ENCODE data around the gene OR4D10. TPM values are rescaled to one million over a fixed set of nuclear protein-coding genes. Genes with fewer than 3 reads are reported as not detected.

Gene OR4D10
- total and polyA plus RNA-seq, 2 of the 4 experiments (the other 2 are of a cell fraction) = not detected

DNA sequence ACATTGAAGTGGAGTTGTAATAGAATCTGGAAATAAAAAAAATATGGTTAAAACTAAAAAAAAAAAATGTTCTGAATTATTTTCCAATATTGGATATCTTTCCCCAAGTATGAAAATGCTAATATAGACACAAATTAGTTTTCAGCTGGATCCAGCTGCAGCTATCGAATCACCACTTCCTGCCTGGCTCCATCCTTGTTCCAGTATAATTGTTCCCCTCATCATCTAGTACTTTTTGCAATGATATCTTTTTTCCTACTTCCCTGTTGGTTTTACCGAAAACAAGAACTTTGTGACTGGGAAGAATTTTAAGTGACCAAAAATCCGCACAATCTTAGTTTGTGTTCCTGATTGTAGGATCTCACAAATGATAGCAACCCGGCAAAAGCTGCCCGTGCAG, 47.6 kb downstream of the OR4D10 start:
- Histone ChIP-seq H3K4me2 (ENCODE audit: low read depth, low read length) (no peak overlapping the region), H3K36me3 (ENCODE audit: control insufficient read depth, insufficient read depth, low read length) (no peaks in the 10 kb centered on the region), H3K14ac (replicated peaks; ENCODE audit: low read depth, low read length) (no peak overlapping the region), H3K27me3 (ENCODE audit: control insufficient read depth, insufficient read depth, low read length) (no peaks in the 10 kb centered on the region), H3K4me1 (ENCODE audit: control insufficient read depth, insufficient read depth, low read length) (no peaks in the 10 kb centered on the region), H2BK20ac (ENCODE audit: low read depth, low read length) (no peak overlapping the region), H4K8ac (ENCODE audit: low read depth in 2 of 2, low read length in 2 of 2) (no peak overlapping the region), H3K27ac (ENCODE audit: insufficient read depth, low read length) (no peak overlapping the region), H2BK5ac (ENCODE audit: low read depth, low read length, poor library complexity, severe bottlenecking) (no peak overlapping the region), H3K9me1 (ENCODE audit: insufficient read depth, low read length) (no peaks in the 10 kb centered on the region), H3K56ac (ENCODE audit: extremely low read depth, insufficient read depth, low read length) (no peak overlapping the region), H3K79me1 (ENCODE audit: low read depth in 1 of 2, low read length in 2 of 2) (no peaks in the 10 kb centered on the region), H2BK15ac (ENCODE audit: low read depth, low read length) (no peak overlapping the region), H2AFZ (replicated peaks; ENCODE audit: low read length, poor library complexity) (no peak overlapping the region), H4K5ac (ENCODE audit: low read depth, low read length) (no peak overlapping the region), H3K9ac (ENCODE audit: low read depth, low read length) (no peak overlapping the region), H3K18ac (ENCODE audit: low read depth, low read length) (no peak overlapping the region), H4K20me1 (ENCODE audit: insufficient read depth, low read length) (no peaks in the 10 kb centered on the region), H2AK9ac (replicated peaks; ENCODE audit: low read depth, low read length, poor library complexity) (no peak overlapping the region), H3K4ac (ENCODE audit: low read depth, low read length) (no peak overlapping the region), H2AK5ac (ENCODE audit: low read depth, low read length) (no peak overlapping the region), H3K23ac (ENCODE audit: low read depth, low read length) (no peak overlapping the region), H4K91ac (ENCODE audit: insufficient read depth, low read depth, low read length) (no peak overlapping the region), H3K4me3 (ENCODE audit: insufficient read depth, low read depth, low read length) (no peak overlapping the region), H2BK120ac (ENCODE audit: low read depth, low read length) (no peak overlapping the region), H3K9me3 (ENCODE audit: control insufficient read depth, insufficient read depth, low read length) (no peaks in the 10 kb centered on the region)
- ChIA-PET POLR2A (ENCODE audit: unreplicated experiment) (no interaction called here), CTCF (interaction anchor here (0.6 kb wide), 1 partner anchor 50 kb away, joined by 4 read pairs; no protein-coding TSS in a partner anchor)
- no TSS peak for BruUV-seq (replicated peaks)
- WGBS, 2 experiments (ENCODE audit: extremely low coverage in 2 of 2, insufficient read length in 1 of 2) = 89% methylated on average over 3 of the region's 5 CpGs; no CpG with 5 or more reads in 1 of the 2 experiments
- intact Hi-C loops (cut with micrococcal nuclease) (no loop called here), in situ Hi-C loops (cut with MboI; ENCODE audit: low sequenced_read_pairs) (no loop called here), dilution Hi-C loops (cut with HindIII; ENCODE audit: low sequenced_read_pairs, unreplicated experiment) (no loop called here)
- ATAC-seq (ENCODE audit: low read depth) (no peak), DNase-seq (no peak)
- no peak for TF ChIP-seq FOS (IDR thresholded peaks at IDR 0.05; ENCODE audit: low read depth, low read length)
- TF ChIP-seq, protein P1, sequence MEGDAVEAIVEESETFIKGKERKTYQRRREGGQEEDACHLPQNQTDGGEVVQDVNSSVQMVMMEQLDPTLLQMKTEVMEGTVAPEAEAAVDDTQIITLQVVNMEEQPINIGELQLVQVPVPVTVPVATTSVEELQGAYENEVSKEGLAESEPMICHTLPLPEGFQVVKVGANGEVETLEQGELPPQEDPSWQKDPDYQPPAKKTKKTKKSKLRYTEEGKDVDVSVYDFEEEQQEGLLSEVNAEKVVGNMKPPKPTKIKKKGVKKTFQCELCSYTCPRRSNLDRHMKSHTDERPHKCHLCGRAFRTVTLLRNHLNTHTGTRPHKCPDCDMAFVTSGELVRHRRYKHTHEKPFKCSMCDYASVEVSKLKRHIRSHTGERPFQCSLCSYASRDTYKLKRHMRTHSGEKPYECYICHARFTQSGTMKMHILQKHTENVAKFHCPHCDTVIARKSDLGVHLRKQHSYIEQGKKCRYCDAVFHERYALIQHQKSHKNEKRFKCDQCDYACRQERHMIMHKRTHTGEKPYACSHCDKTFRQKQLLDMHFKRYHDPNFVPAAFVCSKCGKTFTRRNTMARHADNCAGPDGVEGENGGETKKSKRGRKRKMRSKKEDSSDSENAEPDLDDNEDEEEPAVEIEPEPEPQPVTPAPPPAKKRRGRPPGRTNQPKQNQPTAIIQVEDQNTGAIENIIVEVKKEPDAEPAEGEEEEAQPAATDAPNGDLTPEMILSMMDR (conservative IDR thresholded peaks at IDR 0.05; ENCODE audit: low read depth, low read length) = no peak
- TF ChIP-seq CEBPB (IDR thresholded peaks at IDR 0.05; ENCODE audit: low read depth, low read length) = no peak
- TF ChIP-seq RFX5 (IDR thresholded peaks at IDR 0.05; ENCODE audit: low read depth, low read length) = no peak
- TF ChIP-seq BHLHE40 (IDR thresholded peaks at IDR 0.05; ENCODE audit: low read depth, low read length) = no peak
- TF ChIP-seq POLR2A (IDR thresholded peaks at IDR 0.05; ENCODE audit: low read depth, low read length) = no peak
- no peak for TF ChIP-seq RCOR1 (IDR thresholded peaks at IDR 0.05; ENCODE audit: insufficient replicate concordance, low read length)
- TF ChIP-seq, protein P2, sequence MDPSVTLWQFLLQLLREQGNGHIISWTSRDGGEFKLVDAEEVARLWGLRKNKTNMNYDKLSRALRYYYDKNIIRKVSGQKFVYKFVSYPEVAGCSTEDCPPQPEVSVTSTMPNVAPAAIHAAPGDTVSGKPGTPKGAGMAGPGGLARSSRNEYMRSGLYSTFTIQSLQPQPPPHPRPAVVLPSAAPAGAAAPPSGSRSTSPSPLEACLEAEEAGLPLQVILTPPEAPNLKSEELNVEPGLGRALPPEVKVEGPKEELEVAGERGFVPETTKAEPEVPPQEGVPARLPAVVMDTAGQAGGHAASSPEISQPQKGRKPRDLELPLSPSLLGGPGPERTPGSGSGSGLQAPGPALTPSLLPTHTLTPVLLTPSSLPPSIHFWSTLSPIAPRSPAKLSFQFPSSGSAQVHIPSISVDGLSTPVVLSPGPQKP (IDR thresholded peaks at IDR 0.05; ENCODE audit: borderline replicate concordance, low read depth, low read length) = no peak
- TF ChIP-seq, protein P3, sequence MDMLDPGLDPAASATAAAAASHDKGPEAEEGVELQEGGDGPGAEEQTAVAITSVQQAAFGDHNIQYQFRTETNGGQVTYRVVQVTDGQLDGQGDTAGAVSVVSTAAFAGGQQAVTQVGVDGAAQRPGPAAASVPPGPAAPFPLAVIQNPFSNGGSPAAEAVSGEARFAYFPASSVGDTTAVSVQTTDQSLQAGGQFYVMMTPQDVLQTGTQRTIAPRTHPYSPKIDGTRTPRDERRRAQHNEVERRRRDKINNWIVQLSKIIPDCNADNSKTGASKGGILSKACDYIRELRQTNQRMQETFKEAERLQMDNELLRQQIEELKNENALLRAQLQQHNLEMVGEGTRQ (IDR thresholded peaks at IDR 0.05; ENCODE audit: low read depth, low read length) = no peak
- TF ChIP-seq MAZ (IDR thresholded peaks at IDR 0.05; ENCODE audit: borderline replicate concordance, low read depth, low read length) = no peak
- TF ChIP-seq RAD21 (IDR thresholded peaks at IDR 0.05; ENCODE audit: low read length) = no peak
- TF ChIP-seq MXI1 (IDR thresholded peaks at IDR 0.05; ENCODE audit: borderline replicate concordance, low read depth, low read length) = no peak
- TF ChIP-seq SMC3 (IDR thresholded peaks at IDR 0.05; ENCODE audit: low read depth, low read length) = no peak
